ENCODE results near the gene SPATA31D3.

DNA sequence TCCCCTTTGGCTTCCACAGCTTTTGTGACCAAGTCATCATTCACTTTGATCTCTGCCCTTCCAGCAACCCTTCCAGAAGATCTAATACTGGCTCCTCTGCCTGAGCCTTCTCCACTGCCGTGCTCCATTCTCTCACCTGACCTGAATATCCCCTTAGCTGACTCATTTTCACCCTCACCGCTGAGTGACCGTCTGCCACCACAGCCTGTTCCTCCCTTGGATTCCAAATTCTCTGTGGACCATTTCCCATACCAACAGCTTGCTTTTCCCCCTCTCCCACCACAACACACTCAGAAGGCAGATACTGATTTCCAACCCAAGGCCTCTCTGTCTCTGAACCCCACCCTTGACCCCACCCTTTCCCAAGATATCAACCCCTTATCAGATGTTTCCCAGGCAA lies 24.7 kb downstream of the SPATA31D3 start:
- TF ChIP-seq, protein P1, sequence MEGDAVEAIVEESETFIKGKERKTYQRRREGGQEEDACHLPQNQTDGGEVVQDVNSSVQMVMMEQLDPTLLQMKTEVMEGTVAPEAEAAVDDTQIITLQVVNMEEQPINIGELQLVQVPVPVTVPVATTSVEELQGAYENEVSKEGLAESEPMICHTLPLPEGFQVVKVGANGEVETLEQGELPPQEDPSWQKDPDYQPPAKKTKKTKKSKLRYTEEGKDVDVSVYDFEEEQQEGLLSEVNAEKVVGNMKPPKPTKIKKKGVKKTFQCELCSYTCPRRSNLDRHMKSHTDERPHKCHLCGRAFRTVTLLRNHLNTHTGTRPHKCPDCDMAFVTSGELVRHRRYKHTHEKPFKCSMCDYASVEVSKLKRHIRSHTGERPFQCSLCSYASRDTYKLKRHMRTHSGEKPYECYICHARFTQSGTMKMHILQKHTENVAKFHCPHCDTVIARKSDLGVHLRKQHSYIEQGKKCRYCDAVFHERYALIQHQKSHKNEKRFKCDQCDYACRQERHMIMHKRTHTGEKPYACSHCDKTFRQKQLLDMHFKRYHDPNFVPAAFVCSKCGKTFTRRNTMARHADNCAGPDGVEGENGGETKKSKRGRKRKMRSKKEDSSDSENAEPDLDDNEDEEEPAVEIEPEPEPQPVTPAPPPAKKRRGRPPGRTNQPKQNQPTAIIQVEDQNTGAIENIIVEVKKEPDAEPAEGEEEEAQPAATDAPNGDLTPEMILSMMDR (IDR thresholded peaks at IDR 0.05), result no peak
- no peak for TF ChIP-seq POLR2A (IDR thresholded peaks at IDR 0.05)
